Femur (tissue), 1 donor: ENCODE measurements around the gene TMEM132E.
"Not testable (repeated sequence)": the region's sequence is repeated elsewhere in the genome, so short reads cannot be mapped to it uniquely, and the experiment has no call there.

ENCODE experiments used
- DNase-seq: peaks from one replicate; pipeline ENCODE4 v3.0.0-alpha.2; 2017

Gene TMEM132E

GRCh38 chr17:34579017-34579946, at the start of gene TMEM132E:
TMEM132E (plus strand) TSS chr17:34579582; CDS start chr17:34581077, 1,495 bp downstream.
- DNase-seq, result peak; percentile 71

- no peak for DNase-seq
Measured at GRCh38 chr17:34530918-34531317, 48.5 kb upstream of the TMEM132E start.

- no peak for DNase-seq
Measured at GRCh38 chr17:34532281-34533065, 46.9 kb upstream of the TMEM132E start.

- DNase-seq, result no peak
Measured at GRCh38 chr17:34533806-34534527, 45.4 kb upstream of the TMEM132E start.

- no peak for DNase-seq
Measured at GRCh38 chr17:34537445-34537844, 41.9 kb upstream of the TMEM132E start.

GRCh38 chr17:34538582-34538981, 40.8 kb upstream of the TMEM132E start:
- DNase-seq, result not testable (repeated sequence)

GRCh38 chr17:34539881-34540280, 39.5 kb upstream of the TMEM132E start:
- no peak for DNase-seq

- DNase-seq, result no peak
Measured at GRCh38 chr17:34542700-34543336, 36.6 kb upstream of the TMEM132E start.

GRCh38 chr17:34547453-34548063, 31.8 kb upstream of the TMEM132E start:
- DNase-seq, result no peak

GRCh38 chr17:34549966-34550365, 29.4 kb upstream of the TMEM132E start:
- peak; percentile 28 for DNase-seq

- DNase-seq, result no peak
Measured at GRCh38 chr17:34553907-34554306, 25.5 kb upstream of the TMEM132E start.

GRCh38 chr17:34556384-34556783, 23.0 kb upstream of the TMEM132E start:
- no peak for DNase-seq

- DNase-seq, result no peak
Measured at GRCh38 chr17:34556931-34557330, 22.5 kb upstream of the TMEM132E start.

- DNase-seq, result no peak
Measured at GRCh38 chr17:34561328-34561727, 18.1 kb upstream of the TMEM132E start.

GRCh38 chr17:34562387-34562786, 17.0 kb upstream of the TMEM132E start:
- DNase-seq, result no peak

- no peak for DNase-seq
Measured at GRCh38 chr17:34565713-34566112, 13.7 kb upstream of the TMEM132E start.

GRCh38 chr17:34566201-34566600, 13.2 kb upstream of the TMEM132E start:
- no peak for DNase-seq

GRCh38 chr17:34566873-34567272, 12.5 kb upstream of the TMEM132E start:
- no peak for DNase-seq

- DNase-seq, result no peak
Measured at GRCh38 chr17:34567691-34568465, 11.5 kb upstream of the TMEM132E start.

- DNase-seq, result no peak
Measured at GRCh38 chr17:34568953-34569352, 10.4 kb upstream of the TMEM132E start.

- DNase-seq, result no peak
Measured at GRCh38 chr17:34569591-34569990, 9.8 kb upstream of the TMEM132E start.
